ENCODE data around the gene NOL11.
"Not testable (repeated sequence)": the region's sequence is repeated elsewhere in the genome, so short reads cannot be mapped to it uniquely, and the experiment has no call there.

NOL11 gene

DNA sequence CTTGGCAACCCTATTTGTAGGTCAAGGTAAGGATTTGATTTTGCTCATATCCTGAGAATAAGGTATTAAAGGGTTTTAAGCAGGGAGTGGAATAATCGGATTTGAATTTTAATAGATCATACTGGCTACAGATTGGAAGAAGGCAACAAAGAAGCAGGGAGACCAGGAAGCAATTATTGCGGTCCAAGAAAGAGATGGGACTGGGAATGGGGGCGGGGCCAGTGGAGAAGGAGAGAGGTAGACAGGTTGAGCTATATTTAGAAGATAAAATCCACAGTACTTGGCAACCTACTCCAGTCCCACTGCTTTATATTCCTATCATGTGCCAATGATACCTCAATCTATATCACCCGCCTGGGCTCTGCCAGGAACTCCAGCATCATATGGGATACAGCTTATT, 5.8 kb upstream of the NOL11 start:
- DNase-seq: no peak

GRCh38 chr17:67712375-67712774, 5.4 kb upstream of the NOL11 start:
- no peak for DNase-seq

GRCh38 chr17:67713169-67713568, 4.6 kb upstream of the NOL11 start:
- DNase-seq: no peak

DNA sequence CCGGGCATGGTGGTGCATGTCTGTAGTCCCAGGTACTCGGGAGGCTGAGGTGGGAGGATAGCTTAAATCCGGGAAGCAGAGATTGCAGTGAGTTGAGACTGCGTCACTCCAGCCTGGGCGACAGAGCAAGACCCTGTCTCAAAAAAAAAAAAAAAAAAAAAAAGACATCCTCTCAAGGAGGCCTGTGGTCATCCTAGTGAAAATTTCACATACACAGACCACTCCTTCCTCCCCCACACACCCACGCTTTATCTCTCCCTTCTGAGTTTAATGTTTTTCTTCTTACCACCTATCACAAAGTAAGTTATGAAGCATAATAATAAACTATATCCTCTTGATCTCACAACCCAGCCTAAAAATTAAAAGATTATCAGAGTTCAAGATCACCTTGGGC, 1.3 kb upstream of the NOL11 start:
- no peak for DNase-seq

DNA sequence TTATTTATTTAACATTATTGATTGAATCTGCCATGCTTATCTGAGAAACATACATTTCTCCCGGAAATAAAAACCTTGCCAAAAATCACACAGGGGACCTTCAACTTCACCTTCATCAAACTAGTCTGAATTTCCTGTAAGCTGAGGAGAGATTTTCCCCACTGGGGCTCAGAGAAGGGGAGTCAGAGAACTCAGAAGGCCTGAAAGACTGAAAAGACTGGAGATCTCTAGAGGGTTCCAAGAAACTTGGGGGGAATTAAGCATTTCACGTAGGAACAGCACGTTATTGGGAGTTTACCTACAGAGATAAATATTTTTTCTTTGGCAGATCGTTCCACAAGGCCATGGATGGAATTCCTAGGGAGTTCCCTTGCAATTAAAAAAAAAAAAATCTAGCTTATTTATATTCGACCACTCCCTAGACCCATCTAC, 528 bp upstream of the NOL11 start:
- DNase-seq: no peak

GRCh38 chr17:67718325-67718941, 697 bp downstream of the NOL11 start:
- peak in 1 of 2 donors; percentile 66 for DNase-seq

- DNase-seq: peak; percentile 16 to 60
These were observed 7.6 kb downstream of the NOL11 start for GRCh38 chr17:67725373-67725791.

GRCh38 chr17:67725807-67726206, 8.1 kb downstream of the NOL11 start:
- no peak for DNase-seq

DNA sequence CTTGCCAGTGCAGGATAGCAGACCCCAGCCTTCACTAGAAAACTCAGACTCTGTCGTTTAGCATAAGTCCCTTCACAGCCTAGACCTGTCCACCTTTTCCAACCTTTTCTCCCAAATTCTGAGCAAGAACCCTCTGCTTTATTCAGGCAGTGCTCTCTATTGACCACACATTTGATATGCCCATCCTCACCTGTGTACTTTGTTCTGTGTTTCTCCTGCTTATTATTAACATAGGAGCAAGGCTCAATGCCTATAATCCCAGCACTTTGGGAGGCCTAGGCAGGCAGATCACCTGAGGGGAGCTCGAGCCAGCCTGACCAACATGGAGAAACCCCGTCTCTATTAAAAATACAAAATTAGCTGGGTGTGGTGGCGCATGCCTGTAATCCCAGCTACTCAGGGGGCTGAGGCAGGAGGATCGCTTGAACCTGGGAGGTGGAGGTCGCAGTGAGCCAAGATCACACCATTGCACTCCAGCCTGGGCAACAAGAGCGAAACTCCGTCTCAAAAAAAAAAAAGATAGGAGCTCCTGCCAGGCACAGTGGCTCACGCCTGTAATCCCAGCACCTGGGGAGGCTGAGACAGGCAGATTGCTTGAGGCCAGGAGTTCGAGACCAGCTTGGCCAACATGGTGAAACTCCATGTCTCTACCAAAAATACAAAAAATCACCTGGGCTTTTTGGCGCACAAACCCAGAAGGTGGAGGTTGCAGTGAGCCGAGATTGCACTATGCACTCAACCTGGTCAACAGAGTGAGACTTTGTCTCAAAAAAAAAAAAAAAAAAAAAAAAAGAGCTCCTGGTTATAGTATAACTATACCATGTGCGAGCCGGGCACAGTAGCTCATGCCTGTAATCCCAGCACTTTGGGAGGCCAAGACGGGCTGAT, 9.7 kb downstream of the NOL11 start:
- DNase-seq: not testable (repeated sequence)

GRCh38 chr17:67729903-67730302, 12.2 kb downstream of the NOL11 start:
- no peak for DNase-seq

GRCh38 chr17:67730731-67731130, 13.0 kb downstream of the NOL11 start:
- DNase-seq: no peak

DNA sequence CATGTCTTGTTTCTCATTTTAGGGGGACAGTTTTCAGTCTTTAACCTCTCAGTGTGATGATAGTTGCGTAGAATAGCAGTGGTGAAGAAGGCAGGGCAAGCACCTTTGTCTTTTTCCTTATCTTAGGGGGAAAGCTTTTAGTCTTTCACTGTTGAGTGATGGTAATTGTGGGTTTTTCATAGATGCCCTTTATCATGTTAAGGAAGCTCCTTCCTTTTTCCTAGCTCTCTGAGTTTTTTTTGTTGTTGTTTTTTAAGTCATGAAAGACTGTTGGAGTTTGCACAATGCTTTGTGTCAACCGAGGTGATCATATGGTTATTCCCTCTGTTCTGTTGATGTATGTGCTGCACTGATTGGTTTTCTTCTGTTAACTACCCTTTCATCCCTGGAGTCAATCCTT, 15.7 kb downstream of the NOL11 start:
- DNase-seq: no peak

DNA sequence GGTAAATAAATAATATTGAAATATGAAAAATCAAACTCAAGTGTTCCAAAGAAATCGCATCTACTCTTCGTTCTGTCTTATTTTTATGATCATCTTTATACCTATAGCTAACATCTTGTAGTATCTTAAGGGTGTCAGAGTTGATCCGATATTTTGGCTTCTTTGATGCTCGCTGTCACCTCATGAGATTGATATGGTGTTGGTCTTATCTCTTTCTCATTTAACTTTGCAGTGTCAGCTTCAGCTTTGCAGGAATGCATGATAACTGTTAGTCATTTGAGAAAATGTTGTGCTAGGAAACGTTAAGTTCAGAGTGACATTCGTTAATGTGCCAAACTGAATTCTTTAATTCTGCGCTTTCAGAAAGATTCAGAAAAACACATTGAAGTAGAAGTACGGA, 19.4 kb downstream of the NOL11 start:
- DNase-seq: no peak

- no peak for DNase-seq
These were observed 24.3 kb downstream of the NOL11 start for GRCh38 chr17:67742025-67742424.

- DNase-seq: no peak
These were observed 29.2 kb downstream of the NOL11 start for GRCh38 chr17:67746704-67747571.

DNA sequence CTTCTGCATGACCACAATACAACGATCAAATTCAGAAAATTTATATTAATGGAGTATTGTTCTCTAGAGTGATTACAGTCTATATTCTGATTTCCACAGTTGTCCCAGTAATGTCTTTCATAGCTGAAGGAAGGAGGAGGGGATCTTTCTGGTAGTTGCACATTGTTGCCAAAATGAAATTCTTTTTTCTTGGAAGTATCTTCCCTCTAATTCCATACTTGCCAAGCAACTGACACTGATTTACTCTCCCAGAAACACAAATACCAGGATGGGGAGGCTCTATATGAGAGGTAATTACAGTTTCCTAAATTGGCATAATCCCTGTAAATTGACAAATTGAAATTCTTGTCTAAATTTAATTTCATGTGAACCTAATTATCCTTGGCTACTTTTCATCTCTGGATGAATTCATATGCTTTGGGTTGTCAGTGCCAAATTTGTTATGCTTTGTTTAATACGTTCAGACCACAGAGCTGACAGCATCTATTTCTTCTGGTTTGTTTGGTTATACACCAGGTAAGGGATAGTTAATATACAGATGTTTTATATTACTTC, 30.0 kb downstream of the NOL11 start:
- no peak for DNase-seq

DNA sequence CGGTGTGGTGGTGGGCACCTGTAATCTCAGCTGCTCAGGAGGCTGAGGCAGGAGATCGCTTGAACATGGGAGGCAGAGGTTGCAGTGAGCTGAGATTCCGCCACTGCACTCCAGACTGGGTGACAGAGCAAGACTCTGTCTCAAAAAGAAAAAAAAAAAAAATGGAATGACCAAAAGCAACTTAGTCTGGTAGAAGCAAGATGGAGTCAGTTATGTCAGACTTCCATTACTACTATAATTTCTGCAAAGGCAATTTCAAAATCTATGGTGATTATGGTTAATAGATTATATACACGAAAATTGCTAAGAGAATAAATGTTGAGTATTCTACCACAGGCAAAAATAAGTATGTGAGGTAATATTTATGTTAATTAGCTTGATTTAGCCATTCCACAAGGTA, 32.3 kb downstream of the NOL11 start:
- no peak for DNase-seq

GRCh38 chr17:67751101-67752074, 33.7 kb downstream of the NOL11 start:
- DNase-seq: no peak

GRCh38 chr17:67752160-67752559, 34.4 kb downstream of the NOL11 start:
- DNase-seq: not testable (repeated sequence)

GRCh38 chr17:67753026-67753425, 35.3 kb downstream of the NOL11 start:
- no peak for DNase-seq

DNA sequence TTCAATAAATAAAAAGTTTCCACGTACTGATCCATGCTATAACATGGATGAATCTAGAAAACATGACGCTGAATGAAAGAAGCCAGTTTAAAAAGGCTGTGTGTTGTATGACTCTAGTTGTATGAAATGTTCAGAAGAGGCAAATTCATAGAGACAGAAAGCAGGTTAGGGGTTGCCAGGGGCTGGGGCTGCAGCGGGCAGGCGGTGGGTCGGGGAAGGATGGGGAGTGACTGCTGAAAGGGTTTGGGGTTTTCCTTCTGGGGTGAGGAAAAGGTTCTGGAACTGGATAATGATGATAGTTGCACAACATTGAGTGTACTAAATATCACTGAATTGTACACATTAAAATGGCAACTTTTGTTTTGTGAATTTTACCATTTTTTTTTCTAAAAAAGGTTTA, 36.3 kb downstream of the NOL11 start:
- DNase-seq: no peak

- DNase-seq: not testable (repeated sequence)
These were observed 37.0 kb downstream of the NOL11 start for GRCh38 chr17:67754686-67755085.

Measured in CD4-positive, alpha-beta T cell treated with Interleukin-4 for 1 hour (primary cell).